ENCODE measurements around the gene KDM4B. TPM values are rescaled to one million over a fixed set of nuclear protein-coding genes. Genes with fewer than 3 reads are reported as not detected.
A peak's percentile ranks its signal among the peaks of the same experiment; 100 is the strongest.

The KDM4B gene
- total and polyA plus RNA-seq, 12 donors, result 12.4 to 35.8 (median 30.3) TPM

- no peaks in the 10 kb centered on the region for H3K27me3 ChIP-seq
- ATAC-seq (peak in 4 of 8 donors; percentile 13 to 62 (median 46)), DNase-seq (peak; percentile 57 to 62)
- H3K27ac ChIP-seq, result no peak overlapping the region
- peaks cover 0 to 100% (median 24%) of the 10 kb centered on the region in 9 donors for H3K36me3 ChIP-seq
- H3K4me3 ChIP-seq, result no peak overlapping the region
- intact Hi-C loops (cut with DNase I), result loop anchor here in 2 of 10 donors (10.0 kb wide), 1 partner anchor 84 kb away; no protein-coding TSS in a partner anchor
- peaks cover 0 to 27% (median 13%) of the 10 kb centered on the region in 9 donors for H3K4me1 ChIP-seq
- TF ChIP-seq CTCF (IDR thresholded peaks at IDR 0.05), result no peak
- 73 to 80% methylated on average over 30 of the region's 30 CpGs for WGBS, 2 donors
- H3K9me3 ChIP-seq, result no peaks in the 10 kb centered on the region
Measured at GRCh38 chr19:5138606-5139582, 170.0 kb downstream of the KDM4B start.

- intact Hi-C loops (cut with DNase I), result loop anchor here in 5 of 10 donors (5.0 to 10.0 kb wide), 2 partner anchors 85 to 92 kb away; no protein-coding TSS in a partner anchor
- H3K4me1 ChIP-seq, result peaks cover 0 to 27% (median 13%) of the 10 kb centered on the region in 9 donors
Measured at GRCh38 chr19:5139583-5140325, 170.8 kb downstream of the KDM4B start.

GRCh38 chr19:5141129-5141849 lies 172.4 kb downstream of the KDM4B start:
- peak in 1 of 2 donors; percentile 8 for DNase-seq
- no peaks in the 10 kb centered on the region for H3K27me3 ChIP-seq
- peaks cover 0 to 100% (median 27%) of the 10 kb centered on the region in 9 donors for H3K36me3 ChIP-seq
- H3K4me1 ChIP-seq, result peaks cover 0 to 27% (median 13%) of the 10 kb centered on the region in 9 donors
- H3K27ac ChIP-seq, result peak overlapping the region in 3 of 10 donors; percentile 25 to 41 (median 29)
- peak in 2 of 8 donors; percentile 6 to 19 for ATAC-seq
- intact Hi-C loops (cut with DNase I), result loop anchor here in 3 of 10 donors (5.0 to 10.0 kb wide), 2 partner anchors 86 to 94 kb away; no protein-coding TSS in a partner anchor
- TF ChIP-seq CTCF (IDR thresholded peaks at IDR 0.05), result no peak
- H3K9me3 ChIP-seq, result no peaks in the 10 kb centered on the region
- H3K4me3 ChIP-seq, result no peak overlapping the region
- 73 to 80% methylated on average over 37 of the region's 37 CpGs for WGBS, 2 donors

More at GRCh38 chr19:5139583-5140325, 170.8 kb downstream of the KDM4B start:
- DNase-seq (peak in 1 of 2 donors; percentile 7), ATAC-seq (no peak)
- H3K9me3 ChIP-seq, result no peaks in the 10 kb centered on the region
- no peaks in the 10 kb centered on the region for H3K27me3 ChIP-seq
- TF ChIP-seq CTCF (IDR thresholded peaks at IDR 0.05), result no peak
- WGBS, 2 donors, result 85 to 87% methylated on average over 21 of the region's 21 CpGs
- peaks cover 0 to 100% (median 24%) of the 10 kb centered on the region in 9 donors for H3K36me3 ChIP-seq
- H3K27ac ChIP-seq, result no peak overlapping the region
- no peak overlapping the region for H3K4me3 ChIP-seq

Measured in heart right ventricle (tissue), 16 donors.